GM21529 (cell line): Measurements from ENCODE around the gene TMEM221.
A peak's percentile ranks its signal among the peaks of the same experiment; 100 is the strongest.

Source experiments
- ATAC-seq: cut with Tn5 transposase; IDR thresholded peaks from one replicate; pipeline ENCODE4 v1.9.1; 2021; ENCODE audit not compliant: unreplicated experiment

Gene TMEM221

DNA sequence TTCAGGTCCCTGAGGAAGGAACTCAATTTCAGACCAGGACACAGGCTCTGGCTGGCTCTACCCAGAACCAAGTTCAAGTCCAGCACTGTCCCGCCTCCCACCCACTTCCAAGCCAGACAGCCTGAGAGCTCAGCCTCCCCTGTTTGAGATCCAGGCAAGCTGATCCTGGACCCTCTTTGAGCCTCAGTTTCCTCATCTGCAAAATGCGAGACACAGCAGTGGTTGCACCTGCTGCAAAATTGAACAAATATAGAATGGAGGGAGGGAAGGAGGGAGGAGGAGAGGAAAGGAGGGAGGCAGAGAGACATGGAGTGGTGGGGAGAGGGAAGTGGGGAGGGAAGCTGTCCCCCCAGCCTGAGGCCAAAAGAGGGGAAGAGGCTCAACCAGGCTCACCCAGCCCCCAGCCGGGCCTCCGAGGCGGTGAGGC is 751 bp downstream of the TMEM221 start:
- ATAC-seq: no peak

GRCh38 chr19:17445526-17446165 is 2.8 kb downstream of the TMEM221 start:
- no peak for ATAC-seq

- ATAC-seq: no peak
These were observed 7.0 kb downstream of the TMEM221 start for GRCh38 chr19:17441241-17442021.

DNA sequence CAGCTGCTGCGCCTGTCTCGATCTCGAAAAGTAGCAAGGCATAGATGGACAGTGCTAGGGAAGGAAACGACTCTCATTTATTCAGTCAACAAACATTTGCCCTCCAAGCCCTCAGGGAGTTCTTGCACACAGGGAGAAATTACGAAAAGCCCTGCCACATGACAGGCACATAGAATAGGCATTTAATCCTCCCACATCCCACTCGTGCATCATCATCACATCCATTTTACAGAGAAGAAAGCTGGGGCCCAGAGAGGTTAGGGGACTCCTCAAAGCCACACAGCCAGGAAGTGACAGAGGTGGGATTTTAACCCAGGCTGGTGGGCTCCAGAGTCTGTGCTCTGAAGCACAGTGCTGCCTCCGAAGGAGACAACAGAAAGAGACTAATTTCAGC is 11.6 kb downstream of the TMEM221 start:
- ATAC-seq: no peak

- ATAC-seq: no peak
These were observed 12.2 kb downstream of the TMEM221 start for GRCh38 chr19:17436094-17436873.

DNA sequence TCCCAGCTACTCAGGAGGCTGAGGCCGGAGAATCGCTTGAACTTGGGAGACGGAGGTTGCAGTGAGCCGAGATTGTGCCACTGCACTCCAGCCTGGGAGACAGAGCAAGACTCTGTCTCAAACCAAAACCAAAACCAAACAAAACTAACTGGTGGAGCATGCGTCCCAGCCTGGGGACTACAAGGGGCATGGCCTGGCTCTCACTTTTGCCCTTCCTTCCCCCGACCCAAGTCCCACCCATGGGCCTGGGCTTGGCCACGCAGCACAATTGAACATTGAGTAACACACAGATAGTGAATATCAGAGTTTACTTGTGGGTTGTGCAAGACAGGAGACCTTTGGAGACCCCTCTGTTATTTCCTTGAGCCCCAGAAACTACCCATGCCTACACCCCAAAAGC is 13.2 kb downstream of the TMEM221 start:
- ATAC-seq: no peak

- no peak for ATAC-seq
These were observed 17.1 kb downstream of the TMEM221 start for GRCh38 chr19:17431417-17431816.

DNA sequence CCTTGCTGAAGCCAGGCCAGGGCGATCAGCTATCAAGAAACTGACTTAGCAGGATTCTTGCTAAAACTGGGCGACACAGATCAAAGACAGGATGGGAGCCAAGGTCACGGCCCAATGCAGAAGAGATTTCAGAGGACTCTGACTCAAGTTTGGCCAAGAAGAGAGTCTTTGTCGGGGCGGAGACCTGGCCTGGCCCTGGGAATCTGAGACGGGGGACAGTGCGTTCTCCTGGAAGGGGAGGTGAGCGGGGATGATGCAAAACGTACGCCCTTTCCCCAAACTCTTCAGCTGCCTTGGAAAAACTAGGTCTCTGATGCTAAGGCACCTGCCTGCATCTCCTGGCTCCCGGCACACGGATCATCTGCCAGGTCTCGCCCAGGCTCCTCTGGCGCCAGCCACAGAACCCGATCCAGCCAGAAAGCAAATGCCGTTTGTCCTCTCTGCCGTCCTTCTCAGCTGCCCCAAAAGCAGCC is 18.8 kb downstream of the TMEM221 start:
- ATAC-seq: no peak

- no peak for ATAC-seq
These were observed 23.6 kb downstream of the TMEM221 start for GRCh38 chr19:17424743-17425365.

DNA sequence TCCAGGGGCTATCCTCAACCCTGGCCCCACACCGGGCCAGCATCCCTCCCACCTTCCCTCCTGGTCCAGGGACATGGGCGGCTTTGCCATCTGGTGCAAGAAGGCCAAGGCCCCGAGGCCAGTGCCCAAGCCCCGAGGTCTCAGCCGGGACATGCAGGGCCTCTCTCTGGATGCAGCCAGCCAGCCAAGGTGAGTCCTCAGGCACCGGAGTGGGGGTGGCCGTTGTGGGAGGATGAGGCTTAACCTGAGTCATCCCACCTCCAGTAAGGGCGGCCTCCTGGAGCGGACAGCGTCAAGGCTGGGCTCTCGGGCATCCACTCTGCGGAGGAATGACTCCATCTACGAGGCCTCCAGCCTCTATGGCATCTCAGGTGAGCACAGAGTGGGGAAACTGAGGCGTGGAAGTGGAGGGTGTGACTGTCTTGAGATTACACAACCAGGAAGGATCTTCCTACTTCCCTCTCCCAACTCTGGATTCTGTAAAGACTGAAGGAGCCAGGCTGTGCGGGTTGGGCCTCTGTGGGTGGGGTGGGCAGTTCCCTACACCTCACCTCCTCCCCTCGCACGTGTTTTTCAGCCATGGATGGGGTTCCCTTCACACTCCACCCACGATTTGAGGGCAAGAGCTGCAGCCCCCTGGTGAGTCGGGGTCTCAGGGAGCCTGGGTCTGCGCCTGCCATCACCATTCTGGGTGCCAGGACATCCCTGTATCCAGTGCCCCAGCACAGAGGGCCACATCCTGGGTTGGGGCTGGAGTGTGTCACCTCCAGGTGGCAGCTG is 24.8 kb downstream of the TMEM221 start:
- no peak for ATAC-seq

- no peak for ATAC-seq
These were observed 26.5 kb downstream of the TMEM221 start for GRCh38 chr19:17421942-17422341.

DNA sequence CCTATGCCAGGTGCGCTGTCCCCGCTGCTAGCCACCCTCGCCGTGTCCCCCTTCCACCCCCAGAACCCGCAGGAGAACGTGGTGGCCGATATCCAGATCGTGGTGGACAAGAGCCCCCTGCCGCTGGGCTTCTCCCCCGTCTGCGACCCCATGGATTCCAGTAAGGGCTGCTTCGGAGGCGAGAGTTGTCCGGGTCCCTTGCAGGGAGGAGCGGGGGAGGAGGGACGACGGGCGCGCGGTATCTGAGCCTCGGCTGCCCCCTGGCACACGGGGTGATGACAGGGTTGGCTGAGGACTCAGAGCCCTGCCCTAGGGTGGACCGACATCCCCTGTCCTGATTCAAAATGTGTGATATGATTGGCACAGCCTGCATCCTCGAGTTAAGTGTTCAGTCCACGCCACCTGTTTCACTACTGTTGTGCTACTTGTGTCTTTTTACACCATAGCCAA is 28.0 kb downstream of the TMEM221 start:
- ATAC-seq: no peak

GRCh38 chr19:17419621-17420474 is 28.6 kb downstream of the TMEM221 start, which contains the start of gene MVB12A:
MVB12A (plus strand) TSS chr19:17420047; CDS start chr19:17420136, 89 bp downstream.
- ATAC-seq: peak; percentile 84

DNA sequence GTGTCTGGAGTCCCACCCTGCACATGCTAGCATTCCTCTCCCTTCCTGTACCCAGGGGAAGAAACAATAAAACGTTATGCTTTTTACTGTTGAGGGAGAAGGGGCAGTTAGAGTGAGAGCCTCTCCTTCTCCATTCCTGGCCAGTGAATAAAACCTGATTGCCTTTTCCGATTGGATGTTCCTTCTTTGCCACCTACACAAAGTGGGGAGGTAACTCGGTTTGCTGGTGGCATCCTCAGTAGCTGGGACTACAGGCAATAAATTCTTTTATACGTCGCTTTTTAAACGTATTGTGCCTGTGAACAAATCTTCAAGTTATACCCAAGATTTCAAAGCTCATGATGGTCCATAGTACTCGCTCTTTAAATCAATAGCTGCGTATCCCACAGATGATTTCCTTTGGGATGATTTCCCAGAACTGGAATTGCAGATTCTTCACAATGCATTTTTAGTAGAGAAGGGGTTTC is 29.3 kb downstream of the TMEM221 start:
- ATAC-seq: no peak

DNA sequence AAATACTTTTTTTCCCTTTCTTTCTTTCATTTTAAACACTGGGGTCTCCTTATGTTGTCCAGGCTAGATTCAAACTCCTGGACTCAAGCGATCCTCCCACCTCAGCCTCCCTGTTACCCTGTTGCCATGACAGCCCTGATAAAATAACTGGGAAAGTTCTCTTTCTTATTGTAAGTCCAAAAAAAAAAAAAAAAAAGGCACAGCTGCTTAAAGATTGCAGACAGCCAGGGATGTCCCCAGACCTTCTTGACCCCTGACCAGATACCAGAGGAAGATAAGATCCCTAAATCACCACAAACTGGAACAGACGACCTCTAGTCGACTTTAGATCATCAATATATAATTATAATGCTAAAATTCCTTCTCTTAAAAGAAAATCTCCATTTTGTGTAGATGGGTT is 29.8 kb downstream of the TMEM221 start:
- ATAC-seq: no peak

GRCh38 chr19:17415121-17415520 is 33.3 kb downstream of the TMEM221 start:
- ATAC-seq: no peak

DNA sequence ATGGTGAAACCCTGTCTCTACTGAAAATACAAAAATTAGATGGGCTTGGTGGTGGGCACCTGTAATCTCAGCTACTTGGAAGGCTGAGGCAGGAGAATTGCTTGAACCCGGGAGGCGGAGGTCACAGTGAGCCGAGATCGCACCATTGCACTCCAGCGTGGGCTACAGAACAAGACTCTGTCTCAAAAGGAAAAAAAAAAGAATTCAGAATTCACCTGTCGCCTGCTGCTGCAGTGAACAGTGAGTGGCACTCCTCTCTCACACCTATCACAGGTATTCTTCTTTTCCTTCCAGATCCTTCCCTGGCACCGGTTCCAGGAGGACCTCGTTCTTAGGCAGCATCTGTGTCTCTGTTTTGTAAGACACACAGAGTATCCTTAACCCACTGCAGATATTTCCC is 34.4 kb downstream of the TMEM221 start:
- no peak for ATAC-seq

GRCh38 chr19:17411801-17412200 is 36.7 kb downstream of the TMEM221 start:
- ATAC-seq: no peak

DNA sequence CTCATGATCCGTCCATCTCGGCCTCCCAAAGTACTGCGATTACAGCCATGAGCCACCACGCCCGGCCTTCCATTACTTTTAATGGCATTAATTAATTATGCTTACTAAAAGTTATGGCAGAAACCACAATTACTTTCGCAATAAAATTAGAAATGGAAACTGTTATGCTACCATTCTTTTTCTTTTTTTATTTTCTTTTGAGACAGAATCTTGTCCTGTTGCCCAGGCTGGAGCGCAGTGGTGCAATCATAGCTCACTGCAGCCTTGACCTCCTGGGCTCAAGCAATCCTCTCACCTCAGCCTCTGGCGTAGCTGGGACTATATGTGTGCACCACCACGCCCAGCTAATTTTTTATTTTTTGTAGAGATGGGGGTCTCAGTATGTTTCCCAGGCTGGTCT is 38.5 kb downstream of the TMEM221 start:
- no peak for ATAC-seq
